Sigmoid colon (tissue), 7 donors: ENCODE results near the gene ZNF865. TPM values are rescaled to one million over a fixed set of nuclear protein-coding genes. Genes with fewer than 3 reads are reported as not detected.
A peak's percentile ranks its signal among the peaks of the same experiment; 100 is the strongest.

ENCODE experiments used
- DNase-seq: peaks from one replicate; pipeline ENCODE4 v3.0.0-alpha.2; 2019
- H3K27ac ChIP-seq, 4 donors: fragments of 200-600 bp; sonication (generic); one replicate each; pipeline ENCODE4 v1.5.1; 2016 to 2019; ENCODE audit warnings: mild to moderate bottlenecking in 1 of 4
- H3K27me3 ChIP-seq, 3 donors: fragments of 200-600 bp; sonication (generic); one replicate each; pipeline ENCODE4 v1.5.1; 2019; ENCODE audit warnings: mild to moderate bottlenecking in 1 of 3
- H3K36me3 ChIP-seq, 4 donors: fragments of 200-600 bp; sonication (generic); one replicate each; pipeline ENCODE4 v1.5.1; 2016 to 2019
- H3K4me1 ChIP-seq, 4 donors: fragments of 200-600 bp; sonication (generic); one replicate each; pipeline ENCODE4 v1.5.1; 2017 to 2019
- H3K4me3 ChIP-seq, 4 donors: fragments of 200-600 bp; sonication (generic); one replicate each; pipeline ENCODE4 v1.5.1; 2017 to 2019; ENCODE audit warnings: mild to moderate bottlenecking in 2 of 4, moderate library complexity in 1 of 4
- H3K9me3 ChIP-seq, 4 donors: fragments of 200-600 bp in 3 of 4; sonication (generic) in 3 of 4; one replicate each; pipeline versions ENCODE4 v1.5.1 to v1.6.1; 2013 to 2019
- EP300 ChIP-seq, 4 donors: sonication (generic); formaldehyde crosslinking; IDR thresholded peaks; one replicate each; pipeline ENCODE4 v1.6.1; 2017; ENCODE audit warnings: antibody characterized with exemption in 4 of 4
- POLR2A ChIP-seq, 2 donors: fragments of 450-650 bp; IDR thresholded peaks; one replicate each; pipeline ENCODE4 v1.6.1; 2016; ENCODE audit warnings: antibody characterized with exemption in 2 of 2, mild to moderate bottlenecking in 2 of 2, moderate library complexity in 2 of 2
- POLR2AphosphoS5 ChIP-seq, 4 donors: sonication (generic); formaldehyde crosslinking; IDR thresholded peaks; one replicate each; pipeline ENCODE4 v1.6.1; 2017; ENCODE audit warnings: antibody characterized with exemption in 4 of 4
- WGBS, 2 donors: extraction: QIAGEN DNeasy Blood & Tissue Kit; methylation state at CpG; one replicate each; pipeline ENCODE4 v1.1.7; 2013; 5-methylcytosine and 5-hydroxymethylcytosine counted together
- intact Hi-C: fragments of 100-400 bp; cut with DNase I; formaldehyde crosslinking; loops from one replicate; pipeline ENCODE4 v1.15.1; 2023
- polyA plus RNA-seq, 3 donors: library from polyadenylated mRNA; stranded (reverse); fragments of 200-250 nt; gene quantifications; one replicate each; pipeline ENCODE4 v1.2.3, GENCODE V29; 2013
- total RNA-seq, 4 donors: library from RNA; depleted of rRNA; stranded (reverse); fragments of >200 nt; gene quantifications; one replicate each; pipeline ENCODE4 v1.1.0, GENCODE V29; 2016
- TF ChIP-seq, protein P1 (sequence below), 4 experiments: fragments of 450-650 bp in 3 of 4; fragments of 200-600 bp in 1 of 4; IDR thresholded peaks; one replicate each; pipeline ENCODE4 v1.5.1; 2016 to 2019; ENCODE audit warnings: antibody characterized with exemption in 4 of 4, mild to moderate bottlenecking in 3 of 4, moderate library complexity in 2 of 4
- donor health status: healthy with polysubstance abuse.
- donor health status: Bipolar disorder and iron deficiency.
- donor health status: healthy.

Gene ZNF865
- total and polyA plus RNA-seq, 7 donors, result 2.3 to 9.3 (median 3.0) TPM

DNA sequence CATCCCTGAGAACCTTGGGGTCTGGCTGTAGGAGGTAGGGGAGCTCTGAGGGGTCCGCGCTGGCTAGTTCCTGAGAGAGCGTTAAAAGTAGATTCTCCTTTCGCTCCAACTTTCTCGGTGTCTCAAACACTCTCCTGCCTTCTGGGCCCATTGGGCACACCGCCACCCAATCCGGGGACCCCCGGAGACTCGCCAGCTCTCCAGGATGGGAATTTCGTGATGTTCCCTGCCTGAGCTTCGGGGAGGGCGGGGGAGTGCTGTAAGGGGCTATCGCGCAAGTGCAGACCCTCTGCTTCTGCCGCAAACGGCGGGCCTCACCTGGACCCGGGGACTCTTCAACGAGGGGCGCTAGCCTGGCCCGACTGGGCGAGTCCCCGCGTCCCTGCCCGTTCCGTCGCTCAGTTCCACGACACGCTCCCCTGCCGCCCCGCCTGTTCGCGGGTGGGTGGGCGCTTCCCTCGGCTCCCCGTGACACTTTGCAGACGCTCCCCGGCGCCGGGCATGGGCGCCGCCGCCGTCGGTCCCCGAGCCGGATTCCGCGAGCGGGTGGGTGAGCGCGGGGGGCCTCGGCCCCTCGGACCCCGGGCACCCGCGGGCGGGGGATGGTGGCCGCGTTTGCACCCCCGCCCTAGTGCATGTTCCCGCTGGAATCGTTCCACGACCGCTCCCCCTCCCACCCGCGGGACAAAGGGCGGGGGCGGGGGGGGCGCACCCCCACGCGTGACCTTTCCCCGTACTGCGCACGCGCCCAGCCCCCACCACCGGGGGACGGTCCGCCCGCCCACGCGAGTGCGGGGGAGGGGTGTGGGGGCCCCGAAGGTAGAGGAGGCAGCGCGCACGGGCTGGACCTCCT is 42.5 kb downstream of the ZNF865 start, which contains the start of gene CCDC106:
Gene CCDC106, plus strand, starts transcription at position 481 of the 853 bp plus-strand sequence. CDS start 835 bp downstream, outside the sequence.
- H3K27ac ChIP-seq, result peak within 1 kb of the TSS; percentile 89 to 94 (median 92)
- H3K27me3 ChIP-seq, result no peaks in the 10 kb centered on the region
- no peaks in the 10 kb centered on the region for H3K9me3 ChIP-seq
- 1 to 2% methylated on average over 87 of the region's 87 CpGs for WGBS, 2 donors
- intact Hi-C loops, result no loop called here
- peaks cover 0 to 25% (median 6%) of the 10 kb centered on the region in 4 donors for H3K36me3 ChIP-seq
- peak in 3 of 4 donors; percentile 14 to 65 (median 54) for TF ChIP-seq POLR2AphosphoS5 (IDR thresholded peaks at IDR 0.05)
- no peak for TF ChIP-seq EP300 (IDR thresholded peaks at IDR 0.05)
- peak within 1 kb of the TSS; percentile 86 to 98 (median 90) for H3K4me3 ChIP-seq
- peak; percentile 88 for DNase-seq
- peaks cover 0 to 57% (median 49%) of the 10 kb centered on the region in 4 donors for H3K4me1 ChIP-seq

DNA sequence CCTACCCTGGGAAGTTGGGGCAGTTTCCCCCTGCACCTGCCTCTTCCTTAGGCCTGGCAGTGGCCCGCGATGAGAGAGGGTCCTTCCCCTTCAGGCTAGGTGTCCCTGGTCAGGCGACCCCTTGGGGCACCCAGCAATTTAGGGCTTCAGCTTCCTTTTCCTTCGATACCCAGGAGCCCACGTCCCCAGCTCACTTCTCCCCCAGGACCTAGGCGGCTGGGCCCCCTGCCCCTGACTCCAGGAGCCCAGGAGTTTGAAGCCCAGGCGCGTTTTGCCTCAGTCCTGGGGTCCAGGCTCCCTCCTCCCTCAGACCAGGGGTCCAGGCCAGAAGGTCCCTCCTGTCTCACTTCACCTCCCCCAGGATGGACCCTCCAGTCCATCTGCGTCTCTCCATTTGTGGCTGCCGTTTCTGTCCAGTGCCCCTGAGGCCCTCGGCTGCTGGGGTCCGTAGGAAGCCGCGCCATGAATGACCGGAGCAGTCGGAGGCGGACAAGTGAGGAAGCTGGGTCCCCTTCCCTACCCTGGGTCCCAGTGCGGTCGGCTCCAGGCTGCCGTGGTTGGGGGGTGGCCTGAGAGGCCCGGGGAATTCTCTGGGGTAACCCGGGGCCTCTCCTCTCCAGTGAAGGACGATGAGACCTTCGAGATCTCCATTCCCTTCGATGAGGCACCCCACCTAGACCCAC is 43.3 kb downstream of the ZNF865 start:
- Histone ChIP-seq H3K27ac (peak overlapping the region; percentile 89 to 94 (median 92)), H3K27me3 (no peaks in the 10 kb centered on the region), H3K4me1 (peaks cover 0 to 59% (median 51%) of the 10 kb centered on the region in 4 donors), H3K9me3 (no peaks in the 10 kb centered on the region), H3K36me3 (peaks cover 0 to 25% (median 6%) of the 10 kb centered on the region in 4 donors), H3K4me3 (peak overlapping the region; percentile 86 to 98 (median 90))
- TF ChIP-seq, protein P1, sequence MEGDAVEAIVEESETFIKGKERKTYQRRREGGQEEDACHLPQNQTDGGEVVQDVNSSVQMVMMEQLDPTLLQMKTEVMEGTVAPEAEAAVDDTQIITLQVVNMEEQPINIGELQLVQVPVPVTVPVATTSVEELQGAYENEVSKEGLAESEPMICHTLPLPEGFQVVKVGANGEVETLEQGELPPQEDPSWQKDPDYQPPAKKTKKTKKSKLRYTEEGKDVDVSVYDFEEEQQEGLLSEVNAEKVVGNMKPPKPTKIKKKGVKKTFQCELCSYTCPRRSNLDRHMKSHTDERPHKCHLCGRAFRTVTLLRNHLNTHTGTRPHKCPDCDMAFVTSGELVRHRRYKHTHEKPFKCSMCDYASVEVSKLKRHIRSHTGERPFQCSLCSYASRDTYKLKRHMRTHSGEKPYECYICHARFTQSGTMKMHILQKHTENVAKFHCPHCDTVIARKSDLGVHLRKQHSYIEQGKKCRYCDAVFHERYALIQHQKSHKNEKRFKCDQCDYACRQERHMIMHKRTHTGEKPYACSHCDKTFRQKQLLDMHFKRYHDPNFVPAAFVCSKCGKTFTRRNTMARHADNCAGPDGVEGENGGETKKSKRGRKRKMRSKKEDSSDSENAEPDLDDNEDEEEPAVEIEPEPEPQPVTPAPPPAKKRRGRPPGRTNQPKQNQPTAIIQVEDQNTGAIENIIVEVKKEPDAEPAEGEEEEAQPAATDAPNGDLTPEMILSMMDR (IDR thresholded peaks at IDR 0.05), result no peak
- TF ChIP-seq EP300 (IDR thresholded peaks at IDR 0.05), result no peak
- no peak for TF ChIP-seq POLR2A (IDR thresholded peaks at IDR 0.05)
- TF ChIP-seq POLR2AphosphoS5 (IDR thresholded peaks at IDR 0.05), result no peak
- no peak for DNase-seq
- intact Hi-C loops, result no loop called here
- WGBS, 2 donors, result 41 to 54% methylated on average over 25 of the region's 25 CpGs

DNA sequence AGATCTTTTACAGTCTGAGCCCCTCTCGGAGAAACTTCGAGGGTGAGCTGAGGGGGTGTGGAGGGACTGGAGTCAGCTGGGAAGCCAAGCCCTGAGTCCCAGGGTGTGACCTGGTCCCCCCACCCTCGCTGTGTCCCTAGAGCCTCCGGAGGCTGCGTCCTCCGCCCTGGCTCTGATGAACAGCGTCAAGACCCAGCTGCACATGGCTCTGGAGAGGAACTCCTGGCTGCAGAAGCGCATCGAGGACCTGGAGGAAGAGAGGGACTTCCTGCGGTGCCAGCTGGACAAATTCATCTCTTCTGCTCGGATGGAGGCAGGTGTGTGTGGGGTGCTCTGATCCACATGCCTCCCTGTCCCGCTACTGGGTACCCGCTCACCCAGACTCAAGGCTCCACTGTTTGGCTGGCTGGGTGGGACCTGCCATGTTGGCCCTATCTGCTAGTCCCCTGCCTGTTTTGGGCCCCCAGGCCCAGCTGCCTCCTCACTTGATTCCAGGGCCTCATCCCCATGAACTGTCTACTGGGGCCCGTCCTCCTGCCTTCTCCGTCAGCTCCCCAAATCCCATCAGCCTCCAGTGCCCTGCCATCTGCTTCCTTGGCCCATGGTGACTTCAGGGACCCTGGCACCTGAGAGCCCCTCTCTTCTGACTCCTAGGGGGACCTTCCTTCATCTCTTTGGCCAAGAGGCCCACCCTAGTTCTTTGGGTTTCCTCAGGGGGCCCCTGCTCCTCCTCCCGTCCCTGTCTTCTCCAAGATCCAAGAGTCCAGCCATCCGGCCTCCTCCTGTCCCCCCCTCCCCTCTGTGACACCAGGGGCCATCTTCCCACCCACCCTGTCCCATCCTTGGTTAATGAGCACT is 44.0 kb downstream of the ZNF865 start:
- no peak for TF ChIP-seq POLR2AphosphoS5 (IDR thresholded peaks at IDR 0.05)
- TF ChIP-seq, protein P1 (IDR thresholded peaks at IDR 0.05), result no peak
- no peak for TF ChIP-seq POLR2A (IDR thresholded peaks at IDR 0.05)
- intact Hi-C loops, result loop anchor here (10.0 kb wide), 1 partner anchor 535 kb away; the partner anchor contains the start of gene PPP1R12C
- peak overlapping the region; percentile 86 to 98 (median 90) for H3K4me3 ChIP-seq
- 84 to 89% methylated on average over 17 of the region's 17 CpGs for WGBS, 2 donors
- H3K27ac ChIP-seq, result peak overlapping the region; percentile 89 to 94 (median 92)
- H3K4me1 ChIP-seq, result peaks cover 0 to 52% (median 43%) of the 10 kb centered on the region in 4 donors
- H3K27me3 ChIP-seq, result no peaks in the 10 kb centered on the region
- no peaks in the 10 kb centered on the region for H3K9me3 ChIP-seq
- DNase-seq, result no peak
- H3K36me3 ChIP-seq, result peaks cover 0 to 25% (median 6%) of the 10 kb centered on the region in 4 donors

DNA sequence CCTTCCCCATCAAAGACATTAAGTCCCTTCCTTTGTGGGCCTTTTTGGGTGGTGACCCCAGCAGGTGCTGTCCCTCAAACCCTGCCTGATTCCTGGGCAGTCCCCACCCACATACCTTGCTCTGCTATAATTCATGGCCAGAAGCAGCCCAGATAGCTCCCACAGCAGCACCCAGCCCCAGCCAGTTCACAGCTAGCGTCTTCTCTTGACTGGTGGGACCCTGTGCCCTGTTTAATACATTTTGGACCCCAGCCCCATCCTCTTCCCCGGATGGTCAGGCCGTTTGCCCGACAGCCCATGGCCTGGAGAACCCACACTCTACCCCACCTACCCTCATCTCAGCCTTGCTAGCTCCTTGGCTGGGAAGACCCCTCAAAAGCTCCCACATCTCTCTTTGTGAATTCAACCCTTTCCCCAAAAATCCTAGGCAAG is 44.7 kb downstream of the ZNF865 start:
- 90 to 91% methylated on average over 4 of the region's 4 CpGs for WGBS, 2 donors
- Histone ChIP-seq H3K27me3 (no peaks in the 10 kb centered on the region), H3K36me3 (peaks cover 0 to 20% (median 5%) of the 10 kb centered on the region in 4 donors), H3K27ac (peak overlapping the region in 1 of 4 donors; percentile 94), H3K4me1 (peaks cover 0 to 45% (median 37%) of the 10 kb centered on the region in 4 donors), H3K9me3 (no peaks in the 10 kb centered on the region), H3K4me3 (no peak overlapping the region)
- no peak for TF ChIP-seq POLR2A (IDR thresholded peaks at IDR 0.05)
- no peak for TF ChIP-seq POLR2AphosphoS5 (IDR thresholded peaks at IDR 0.05)
- TF ChIP-seq, protein P1 (IDR thresholded peaks at IDR 0.05), result no peak
- TF ChIP-seq EP300 (IDR thresholded peaks at IDR 0.05), result no peak
- intact Hi-C loops, result loop anchor here (10.0 kb wide), 1 partner anchor 535 kb away; the partner anchor contains the start of gene PPP1R12C
- DNase-seq, result no peak
